Smooth muscle cell (in vitro differentiated cells): ENCODE measurements around the gene EMID1. TPM values are rescaled to one million over a fixed set of nuclear protein-coding genes. Genes with fewer than 3 reads are reported as not detected.

Experiments used
- DNase-seq: peaks from one replicate; lab custom pipeline; 2025; ENCODE audit not compliant: unreplicated experiment; lab: John Stamatoyannopoulos, UW
- H2AFZ ChIP-seq: fragments of 200-600 bp; sonication (generic); 2 replicates; pipeline ENCODE4 v1.6.0; 2016; ENCODE audit warnings: antibody characterized with exemption, low read depth, mild to moderate bottlenecking
- H3F3A ChIP-seq: fragments of 200-600 bp; sonication (generic); 2 replicates; pipeline ENCODE4 v1.6.0; 2017; ENCODE audit warnings: antibody characterized with exemption, low read depth
- H3K27ac ChIP-seq: fragments of 200-600 bp; sonication (generic); 2 replicates; pipeline ENCODE4 v1.5.1; 2016; ENCODE audit warnings: low read depth, mild to moderate bottlenecking
- H3K27me3 ChIP-seq: fragments of 200-600 bp; sonication (generic); 2 replicates; pipeline ENCODE4 v1.6.1; 2016; ENCODE audit warnings: low read depth, mild to moderate bottlenecking
- H3K36me3 ChIP-seq: fragments of 200-600 bp; sonication (generic); 2 replicates; pipeline ENCODE4 v1.5.1; 2016; ENCODE audit warnings: low read depth
- H3K4me1 ChIP-seq: fragments of 200-600 bp; sonication (generic); 2 replicates; pipeline ENCODE4 v1.5.1; 2016; ENCODE audit warnings: low read depth
- H3K4me2 ChIP-seq: fragments of 200-600 bp; sonication (generic); 2 replicates; pipeline ENCODE4 v1.6.0; 2016; ENCODE audit warnings: mild to moderate bottlenecking
- H3K4me3 ChIP-seq: fragments of 200-600 bp; sonication (generic); 2 replicates; pipeline ENCODE4 v1.5.1; 2016; ENCODE audit warnings: mild to moderate bottlenecking
- H3K79me2 ChIP-seq: fragments of 200-600 bp; sonication (generic); 2 replicates; pipeline ENCODE4 v1.6.0; 2016; ENCODE audit warnings: low read depth, mild to moderate bottlenecking
- H3K9ac ChIP-seq: fragments of 200-600 bp; sonication (generic); 2 replicates; pipeline ENCODE4 v1.6.0; 2016; ENCODE audit warnings: low read depth
- H3K9me3 ChIP-seq: fragments of 200-600 bp; sonication (generic); replicated peaks from 2 replicates; pipeline ENCODE4 v1.5.1; 2016; ENCODE audit warnings: low read depth
- H4K20me1 ChIP-seq: fragments of 200-600 bp; sonication (generic); 2 replicates; pipeline ENCODE4 v1.6.0; 2016; ENCODE audit warnings: low read depth
- CTCF ChIP-seq: fragments of 200-600 bp; sonication (generic); IDR thresholded peaks from 2 replicates; pipeline ENCODE4 v1.5.1; 2017; ENCODE audit warnings: borderline replicate concordance, mild to moderate bottlenecking, antibody characterized with exemption; ENCODE audit not compliant: insufficient read depth, poor library complexity, severe bottlenecking
- WGBS: methylation state at CpG from one replicate; pipeline ENCODE4 v1.1.7; 2016; ENCODE audit warnings: low lambda C conversion rate; 5-methylcytosine and 5-hydroxymethylcytosine counted together
- polyA plus RNA-seq: library from polyadenylated mRNA; unstranded; fragments of >200 nt; fragmentation: Nextera tagmentation; extraction: Ambion mirVana; gene quantifications from 2 replicates; pipeline ENCODE4 v1.2.1, GENCODE V29; 2016
- total RNA-seq: library from RNA; depleted of rRNA; stranded (reverse); fragments of >200 nt; gene quantifications from 2 replicates; pipeline ENCODE4 v1.2.3, GENCODE V29; 2014

Gene EMID1
- total and polyA plus RNA-seq, 2 experiments from 2014 or later: 1.1 to 3.9 TPM

- no peak for DNase-seq
- no peaks in the 10 kb centered on the region for H3K27me3 ChIP-seq
- no peaks in the 10 kb centered on the region for H3K9me3 ChIP-seq
- no peaks in the 10 kb centered on the region for H3K79me2 ChIP-seq
- H3K4me3 ChIP-seq: no peak overlapping the region
- no peaks in the 10 kb centered on the region for H3K4me1 ChIP-seq
- TF ChIP-seq CTCF: no peak
- no peak overlapping the region for H3K4me2 ChIP-seq
- H3F3A ChIP-seq: no peaks in the 10 kb centered on the region
- WGBS: 94% methylated on average over 3 of the region's 3 CpGs
- H3K27ac ChIP-seq: no peak overlapping the region
- H4K20me1 ChIP-seq: no peaks in the 10 kb centered on the region
- H2AFZ ChIP-seq: no peak overlapping the region
- no peaks in the 10 kb centered on the region for H3K36me3 ChIP-seq
- H3K9ac ChIP-seq: no peak overlapping the region
Measured at GRCh38 chr22:29197096-29197495, 8.6 kb upstream of the EMID1 start.

GRCh38 chr22:29198240-29198639 lies 7.5 kb upstream of the EMID1 start:
- Histone ChIP-seq H3K27ac (no peak overlapping the region), H3K27me3 (no peaks in the 10 kb centered on the region), H3K9ac (no peak overlapping the region), H3K4me1 (no peaks in the 10 kb centered on the region), H3K4me3 (no peak overlapping the region), H3K79me2 (no peaks in the 10 kb centered on the region), H3F3A (no peaks in the 10 kb centered on the region), H3K36me3 (no peaks in the 10 kb centered on the region), H3K4me2 (no peak overlapping the region), H2AFZ (no peak overlapping the region), H4K20me1 (no peaks in the 10 kb centered on the region), H3K9me3 (no peaks in the 10 kb centered on the region)
- WGBS: 91% methylated on average over 5 of the region's 5 CpGs
- no peak for DNase-seq
- TF ChIP-seq CTCF: no peak

GRCh38 chr22:29199702-29200400 lies 5.8 kb upstream of the EMID1 start:
- H3K27me3 ChIP-seq: no peaks in the 10 kb centered on the region
- no peak for DNase-seq
- TF ChIP-seq CTCF: no peak
- H3K4me3 ChIP-seq: no peak overlapping the region
- H3F3A ChIP-seq: peaks cover 2% of the 10 kb centered on the region
- H3K4me2 ChIP-seq: no peak overlapping the region
- no peaks in the 10 kb centered on the region for H3K79me2 ChIP-seq
- H3K9me3 ChIP-seq: no peaks in the 10 kb centered on the region
- no peaks in the 10 kb centered on the region for H3K36me3 ChIP-seq
- H2AFZ ChIP-seq: no peak overlapping the region
- H3K27ac ChIP-seq: no peak overlapping the region
- H3K4me1 ChIP-seq: no peaks in the 10 kb centered on the region
- 92% methylated on average over 8 of the region's 8 CpGs for WGBS
- H4K20me1 ChIP-seq: no peaks in the 10 kb centered on the region
- H3K9ac ChIP-seq: no peak overlapping the region

GRCh38 chr22:29200901-29201300 lies 4.8 kb upstream of the EMID1 start:
- DNase-seq: no peak

More at GRCh38 chr22:29200901-29201300, 4.8 kb upstream of the EMID1 start:
- Histone ChIP-seq H3K27ac (no peak overlapping the region), H3K9me3 (no peaks in the 10 kb centered on the region), H3K36me3 (no peaks in the 10 kb centered on the region), H3K4me1 (no peaks in the 10 kb centered on the region), H3F3A (peaks cover 9% of the 10 kb centered on the region), H2AFZ (no peak overlapping the region), H3K4me2 (no peak overlapping the region), H3K27me3 (no peaks in the 10 kb centered on the region), H3K4me3 (no peak overlapping the region), H4K20me1 (no peaks in the 10 kb centered on the region), H3K79me2 (no peaks in the 10 kb centered on the region), H3K9ac (no peak overlapping the region)
- WGBS: 96% methylated on average over 7 of the region's 7 CpGs
- TF ChIP-seq CTCF: no peak
